DMS 273 (cell line): Measurements from ENCODE around the gene RGS12.
"Not testable (repeated sequence)": the region's sequence is repeated elsewhere in the genome, so short reads cannot be mapped to it uniquely, and the experiment has no call there.

Experiments used
- DNase-seq: peaks from one replicate; lab custom pipeline; 2025; ENCODE audit not compliant: unreplicated experiment; lab: John Stamatoyannopoulos, UW

Gene RGS12

DNA sequence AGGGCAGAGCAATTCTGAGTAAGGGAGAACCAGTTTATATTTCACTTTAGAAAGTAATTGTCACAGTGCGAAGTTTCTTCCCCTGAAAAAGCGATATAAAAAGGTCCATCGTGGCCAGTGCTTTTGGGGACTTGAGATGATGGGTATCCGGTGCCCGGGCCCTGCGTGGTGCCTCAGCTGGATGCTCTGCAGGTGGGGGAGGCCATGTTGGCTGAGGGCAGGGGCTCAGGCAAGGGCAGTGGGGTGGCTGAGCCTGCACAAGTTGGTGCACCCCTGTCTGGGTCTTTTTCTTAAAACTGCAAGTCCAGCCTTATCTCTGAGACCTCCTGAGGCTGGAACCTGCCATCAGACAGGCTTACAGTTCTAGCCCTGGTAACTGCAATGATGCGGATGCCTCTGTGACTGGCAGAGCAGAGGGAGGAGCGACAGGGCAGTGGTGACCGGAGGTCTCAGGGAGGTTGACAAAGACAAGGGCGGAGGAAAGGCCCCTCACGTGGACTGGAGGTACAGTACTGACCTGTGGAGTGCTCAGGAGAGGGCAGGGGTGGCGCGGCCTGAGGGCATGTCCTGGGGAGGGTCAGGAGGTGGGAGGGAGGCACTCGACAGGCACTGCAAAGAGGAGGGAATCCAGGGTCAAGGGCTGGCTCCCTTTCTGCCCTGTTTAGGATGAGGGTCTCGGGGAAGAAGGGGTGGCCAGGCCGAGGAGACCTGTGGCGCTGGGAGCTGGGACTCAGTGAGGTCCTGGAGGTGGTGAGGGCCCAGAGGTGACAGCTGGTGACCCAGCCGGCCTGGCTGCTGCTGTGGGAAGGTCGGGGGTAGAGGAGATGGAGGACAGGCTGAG, 1.8 kb downstream of the RGS12 start:
- DNase-seq, result no peak

DNA sequence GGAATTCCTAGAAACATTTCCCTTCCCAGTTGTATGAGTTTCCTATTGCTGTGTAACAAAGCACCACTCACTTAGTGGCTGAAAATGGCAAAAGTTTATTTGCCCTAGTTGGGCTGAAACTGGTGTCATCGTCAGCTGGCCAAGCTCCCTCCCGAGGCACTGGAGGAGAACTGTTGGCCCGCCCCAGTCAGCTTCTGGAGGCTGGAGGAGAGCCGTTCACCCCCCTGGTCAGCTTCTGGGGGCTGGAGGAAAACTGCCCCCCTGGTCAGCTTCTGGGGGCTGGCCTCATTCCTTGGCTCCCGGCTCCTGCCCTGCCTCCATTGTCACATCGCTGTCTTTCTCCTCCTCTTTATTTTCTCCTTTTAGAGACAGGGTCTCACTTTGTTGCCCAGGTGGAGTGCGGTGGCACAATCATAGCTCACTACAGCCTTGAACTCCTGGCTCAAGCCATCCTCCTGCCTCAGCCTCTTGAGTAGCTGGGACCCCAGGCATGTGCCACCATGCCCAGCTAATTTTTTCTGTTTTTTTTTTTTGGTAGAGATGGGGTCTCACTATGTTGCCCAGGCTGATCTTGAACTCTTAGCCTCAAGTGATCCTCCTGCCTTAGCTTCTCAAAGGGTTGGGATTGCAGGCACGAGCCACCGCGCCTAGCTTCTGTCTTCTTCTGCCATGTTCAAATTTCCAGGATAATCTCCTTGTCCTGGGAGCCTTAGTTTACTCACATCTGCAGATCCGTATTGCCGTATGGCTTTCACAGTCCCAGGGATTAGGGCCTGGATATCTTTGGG, 3.2 kb downstream of the RGS12 start:
- no peak for DNase-seq

DNA sequence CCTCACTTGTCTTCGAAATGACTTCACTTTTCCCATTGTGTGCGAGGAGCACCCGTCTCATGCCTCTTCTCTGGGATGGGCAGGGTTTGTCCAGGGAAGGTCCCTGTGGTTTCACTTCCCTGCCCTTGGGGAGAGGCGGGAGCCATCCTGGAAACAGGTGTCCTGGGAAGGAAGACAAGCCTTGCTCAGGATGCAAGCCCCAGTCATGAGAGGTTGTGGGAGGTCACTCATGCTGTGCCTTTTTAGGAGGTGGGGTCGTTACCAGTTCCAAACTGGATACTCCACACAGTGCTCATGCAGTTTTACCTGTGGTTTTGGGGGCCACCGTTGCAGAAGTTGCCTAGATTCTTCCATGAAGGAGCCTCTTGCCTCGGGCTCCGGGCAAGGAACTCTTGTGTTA, 3.8 kb downstream of the RGS12 start:
- DNase-seq, result no peak

DNA sequence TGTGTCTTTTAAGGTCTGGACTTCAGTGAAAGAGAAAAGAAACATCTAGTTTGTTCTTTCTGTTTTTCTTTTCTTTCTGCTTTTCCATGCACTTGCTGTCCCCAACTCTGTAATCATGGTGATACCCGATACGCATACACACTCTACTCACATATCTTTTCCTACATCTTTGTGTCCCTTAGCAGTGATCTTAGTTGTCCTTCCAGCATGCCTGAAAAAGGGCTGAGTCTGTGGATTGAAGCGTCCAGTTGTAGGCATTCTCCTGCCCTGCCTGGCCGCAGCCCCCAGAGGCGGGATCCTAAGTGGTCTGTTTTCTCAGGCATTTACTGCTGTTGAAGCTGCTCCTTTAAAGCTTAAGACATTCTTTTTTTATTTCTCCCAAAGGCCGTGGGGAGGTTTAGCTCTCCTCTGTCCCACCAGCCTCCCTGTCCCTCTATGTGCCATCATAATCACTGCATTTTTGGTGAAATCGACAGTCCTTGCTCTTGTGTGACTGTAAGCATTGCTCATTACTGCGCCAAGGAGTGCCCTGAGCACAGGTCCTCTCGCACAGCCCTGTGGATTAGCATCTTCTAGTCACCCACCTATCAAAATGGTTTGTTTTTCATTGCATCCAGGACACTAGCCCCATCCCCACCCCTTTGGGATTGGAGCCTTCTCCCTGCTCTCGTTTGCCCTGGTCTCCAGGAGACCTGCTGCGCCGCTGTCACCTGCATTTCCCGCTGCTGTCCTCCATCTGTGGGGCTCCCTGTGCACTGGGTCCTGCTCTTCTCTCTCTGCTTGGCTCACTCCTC, 4.4 kb downstream of the RGS12 start:
- DNase-seq, result no peak

DNA sequence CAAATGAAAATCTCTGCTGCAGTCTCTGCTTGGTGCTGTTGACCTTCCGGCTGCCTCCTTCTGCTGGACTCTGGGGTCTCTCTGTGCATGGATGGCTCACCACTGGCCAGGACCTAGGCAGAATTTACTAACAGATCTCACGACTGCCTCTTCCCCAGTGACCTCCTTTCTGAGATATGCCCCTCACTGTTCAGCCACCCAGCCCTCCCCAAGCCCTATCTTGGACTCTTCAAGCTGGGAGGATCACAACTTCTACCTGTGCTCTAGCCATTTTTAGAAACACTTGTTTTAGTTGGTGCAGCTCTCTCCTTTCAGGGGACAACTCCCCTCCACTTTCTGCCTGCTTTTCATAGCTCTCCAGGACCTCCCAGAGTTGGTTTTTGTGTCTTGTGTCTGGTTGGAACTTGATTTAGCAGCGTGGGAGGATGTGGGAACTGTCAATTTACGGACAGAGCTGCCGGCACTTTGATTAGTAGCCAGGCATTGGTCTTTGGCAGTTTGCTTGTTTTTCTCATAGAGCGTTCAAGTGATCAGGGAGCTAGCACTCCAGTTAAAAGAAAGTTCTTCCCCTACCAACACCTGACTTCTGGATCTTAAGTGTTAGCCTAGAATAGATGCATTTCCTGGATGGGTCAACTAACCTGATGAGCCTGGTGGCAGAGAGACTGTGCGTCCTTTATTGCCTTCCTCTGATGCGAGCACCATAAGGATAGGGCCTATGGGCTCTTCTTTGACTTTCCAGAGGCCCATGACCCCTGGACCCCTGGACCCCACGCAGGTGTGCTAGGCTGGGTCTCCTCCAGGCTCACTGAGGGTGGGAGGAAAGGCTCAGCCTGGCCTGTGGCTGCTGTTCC, 6.5 kb downstream of the RGS12 start:
- no peak for DNase-seq

DNA sequence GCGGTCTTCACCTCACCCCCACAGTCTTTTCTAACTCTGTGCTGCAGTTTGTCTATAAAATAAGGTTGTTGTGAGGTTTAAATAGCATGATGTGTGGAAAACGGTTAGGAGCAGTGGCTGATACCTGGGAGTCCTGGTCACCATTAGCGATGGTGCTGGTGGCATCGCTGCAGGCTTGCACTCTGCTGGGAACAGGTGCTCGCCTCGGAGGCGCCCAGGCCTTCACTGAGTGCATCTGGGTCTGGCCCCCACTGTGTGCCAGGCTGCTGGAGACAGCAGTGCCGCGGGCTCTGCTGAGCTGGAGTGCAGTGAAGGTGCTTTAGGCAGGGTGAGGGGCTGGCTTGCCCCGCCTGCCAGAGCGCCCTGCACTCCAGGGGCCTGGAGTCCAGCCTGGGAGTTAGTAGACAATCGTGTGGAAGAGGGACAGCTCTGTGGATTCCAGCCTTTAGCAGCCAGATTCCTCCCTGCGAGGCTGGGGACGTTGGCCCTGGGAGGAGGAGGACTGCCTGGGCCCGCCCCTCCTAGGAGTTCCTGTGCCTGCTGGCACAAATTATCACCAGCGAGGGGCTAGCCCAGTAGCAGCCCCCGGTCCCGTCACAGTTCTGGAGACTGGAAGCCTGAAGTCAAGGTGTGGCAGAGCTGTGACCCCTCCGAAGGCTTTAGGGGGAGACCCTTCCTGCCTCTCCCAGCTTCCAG, 7.3 kb downstream of the RGS12 start:
- DNase-seq, result no peak

DNA sequence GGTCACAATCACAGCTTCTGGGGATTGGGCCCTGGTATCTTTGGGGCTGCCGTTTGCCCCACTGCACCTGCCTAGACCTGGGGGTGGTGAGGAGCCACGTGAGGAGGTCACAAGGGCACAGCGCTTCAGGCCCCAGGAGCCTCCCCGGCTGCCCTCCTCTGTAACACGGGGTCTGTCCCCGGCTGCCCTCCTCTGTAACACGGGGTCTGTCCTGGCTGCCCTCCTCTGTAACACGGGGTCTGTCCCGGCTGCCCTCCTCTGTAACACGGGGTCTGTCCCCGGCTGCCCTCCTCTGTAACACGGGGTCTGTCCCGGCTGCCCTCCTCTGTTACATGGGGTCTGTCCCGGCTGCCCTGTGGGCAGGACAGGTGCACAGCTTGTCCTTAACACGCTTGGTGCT, 8.1 kb downstream of the RGS12 start:
- DNase-seq, result not testable (repeated sequence)

DNA sequence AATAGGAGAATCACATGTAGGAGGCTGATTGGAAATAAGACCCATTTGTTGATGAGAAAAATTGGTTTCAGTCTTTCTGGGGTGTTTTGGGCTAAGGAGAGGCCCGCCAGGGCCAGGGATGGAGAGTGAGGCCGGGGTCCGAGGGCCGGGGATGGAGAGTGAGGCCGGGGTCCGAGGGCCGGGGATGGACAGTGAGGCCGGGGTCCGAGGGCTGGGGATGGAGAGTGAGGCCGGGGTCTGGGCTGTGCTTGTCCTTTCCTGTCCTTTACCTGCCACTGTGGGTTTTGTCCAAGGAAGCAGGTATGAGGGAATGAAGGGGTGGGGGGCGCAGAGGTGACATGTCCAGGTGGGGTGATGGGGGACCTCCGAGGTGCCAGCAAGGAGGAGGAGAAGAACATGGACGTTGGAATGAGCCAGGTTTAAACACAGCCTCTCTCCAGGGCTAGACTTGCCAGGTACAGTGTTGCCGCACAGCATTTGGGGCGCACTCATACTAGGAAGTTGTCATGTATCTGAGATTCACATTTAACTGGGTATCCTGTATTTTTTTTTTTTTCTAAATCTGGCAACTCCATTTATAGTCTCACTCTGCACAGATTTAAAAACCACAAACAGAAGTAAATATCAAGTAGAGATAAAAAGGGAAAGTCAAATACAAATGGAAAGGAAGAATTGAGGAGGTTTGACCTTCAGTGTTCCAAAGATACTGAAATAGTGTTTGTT, 8.8 kb downstream of the RGS12 start:
- no peak for DNase-seq

DNA sequence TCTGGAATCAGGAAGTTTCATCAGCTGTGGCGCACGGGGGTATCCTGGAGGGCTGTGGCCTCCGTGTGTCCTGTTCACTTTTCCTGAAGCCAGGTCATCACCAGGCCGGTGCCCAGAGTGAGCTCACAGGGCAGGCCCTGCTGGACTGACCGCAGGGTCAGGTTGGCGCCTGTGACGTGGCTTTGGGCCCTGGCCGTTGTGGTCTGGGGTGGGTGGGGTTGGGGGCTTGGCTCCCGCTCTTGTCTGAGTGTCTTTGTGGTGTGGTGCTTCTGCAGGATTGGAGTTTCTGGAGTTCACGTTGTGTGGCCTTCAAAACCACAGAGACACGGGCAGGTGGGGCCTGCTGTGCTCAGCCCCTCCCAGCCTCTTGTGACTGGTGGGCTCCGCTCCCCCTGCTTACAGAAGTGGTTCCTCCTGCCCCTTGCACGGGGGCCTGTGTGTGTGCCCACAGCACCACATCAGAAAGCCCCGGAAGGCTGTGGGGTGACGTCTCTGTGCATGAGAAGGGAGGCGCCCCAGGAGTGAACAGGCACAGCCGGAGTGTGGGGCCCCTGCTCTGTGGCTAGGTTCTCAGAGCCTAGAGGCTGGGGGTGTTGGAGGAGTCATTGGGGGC, 9.5 kb downstream of the RGS12 start:
- DNase-seq, result no peak

DNA sequence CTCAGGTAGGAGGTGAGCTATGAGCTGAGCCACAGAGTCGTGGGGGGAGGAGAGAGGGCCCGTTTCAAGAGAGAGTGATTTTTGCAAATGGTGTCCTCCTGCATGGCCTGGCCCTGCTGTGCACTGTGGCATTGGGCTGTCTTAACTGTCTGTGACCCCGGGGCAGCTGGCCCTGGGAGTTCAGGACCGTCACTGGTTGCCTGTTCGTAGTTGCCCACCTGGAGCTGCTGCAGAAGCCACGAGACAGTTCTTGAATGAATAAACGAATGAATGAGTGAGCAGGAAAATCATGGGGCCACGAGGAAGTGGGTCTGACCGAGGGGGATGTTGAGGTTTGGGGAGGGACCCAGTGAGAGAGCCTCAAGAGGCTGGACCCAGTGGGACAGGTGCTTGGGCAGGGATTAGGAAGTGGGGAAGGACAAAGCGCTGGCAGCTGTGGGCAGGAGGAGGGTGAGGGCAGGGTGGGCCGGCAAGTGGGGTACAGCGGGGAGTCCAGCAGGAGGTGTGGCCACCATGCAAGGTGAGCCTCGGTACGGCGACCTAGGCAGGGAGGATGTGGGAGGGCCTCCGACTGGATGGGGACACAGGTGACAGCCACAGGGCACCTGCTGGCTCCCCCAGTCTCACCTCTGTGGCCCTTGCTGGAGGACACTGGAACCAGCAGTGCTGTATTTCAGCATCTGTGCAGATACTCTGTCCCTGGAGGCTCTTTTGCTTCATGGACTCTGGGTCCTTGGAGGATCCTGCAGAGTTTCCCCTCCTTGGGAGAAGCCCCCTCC, 10.2 kb downstream of the RGS12 start:
- no peak for DNase-seq

DNA sequence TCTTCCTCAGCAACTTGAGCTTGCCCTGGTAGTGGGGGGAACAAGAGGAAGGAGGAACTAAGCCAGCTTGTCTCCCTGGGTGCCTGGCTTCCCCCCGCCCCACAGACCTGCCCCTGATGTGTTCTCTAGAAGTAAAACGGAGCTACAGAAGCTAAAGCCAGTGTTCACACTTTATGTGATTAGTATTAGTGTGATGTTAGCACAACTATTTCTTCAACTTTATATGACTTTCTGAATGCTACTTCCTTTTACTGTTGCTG, 10.7 kb downstream of the RGS12 start:
- DNase-seq, result no peak

DNA sequence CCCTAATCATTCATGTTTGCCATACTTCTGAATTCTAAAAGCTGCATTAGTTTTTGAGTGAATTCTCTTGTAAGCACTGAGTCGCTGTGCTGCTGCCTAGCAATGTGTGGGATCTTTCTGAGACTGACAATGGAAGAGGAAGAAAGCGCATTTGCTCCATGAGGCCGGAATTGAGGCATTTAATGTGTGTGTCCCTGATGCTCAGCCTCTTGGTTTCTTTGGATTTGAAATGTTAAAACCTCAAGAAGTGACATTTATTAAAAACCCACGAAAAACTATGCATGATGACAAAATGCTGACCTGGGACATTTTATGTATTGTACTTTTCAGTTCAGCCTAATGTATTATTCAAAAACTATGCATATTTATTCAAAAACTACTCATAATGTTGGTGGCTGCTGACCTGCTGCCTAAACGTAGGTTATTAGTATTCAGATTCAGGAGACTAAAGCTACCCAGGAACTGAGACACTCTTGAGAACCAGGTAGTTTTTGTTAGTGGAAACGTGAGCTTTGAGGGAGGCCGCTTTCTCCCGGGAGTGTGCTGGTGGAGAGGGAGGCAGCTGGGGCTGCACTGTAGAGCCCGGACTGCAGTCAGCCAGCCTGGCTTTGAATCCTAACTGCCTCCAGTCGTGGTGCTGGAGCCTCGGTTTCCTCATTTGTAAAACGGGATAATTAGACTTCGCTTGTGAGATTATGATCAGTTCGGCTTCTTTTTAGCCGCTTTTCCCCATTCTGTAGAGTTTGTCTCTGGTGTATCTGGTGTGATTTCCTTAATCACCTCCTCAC, 11.3 kb downstream of the RGS12 start:
- no peak for DNase-seq

DNA sequence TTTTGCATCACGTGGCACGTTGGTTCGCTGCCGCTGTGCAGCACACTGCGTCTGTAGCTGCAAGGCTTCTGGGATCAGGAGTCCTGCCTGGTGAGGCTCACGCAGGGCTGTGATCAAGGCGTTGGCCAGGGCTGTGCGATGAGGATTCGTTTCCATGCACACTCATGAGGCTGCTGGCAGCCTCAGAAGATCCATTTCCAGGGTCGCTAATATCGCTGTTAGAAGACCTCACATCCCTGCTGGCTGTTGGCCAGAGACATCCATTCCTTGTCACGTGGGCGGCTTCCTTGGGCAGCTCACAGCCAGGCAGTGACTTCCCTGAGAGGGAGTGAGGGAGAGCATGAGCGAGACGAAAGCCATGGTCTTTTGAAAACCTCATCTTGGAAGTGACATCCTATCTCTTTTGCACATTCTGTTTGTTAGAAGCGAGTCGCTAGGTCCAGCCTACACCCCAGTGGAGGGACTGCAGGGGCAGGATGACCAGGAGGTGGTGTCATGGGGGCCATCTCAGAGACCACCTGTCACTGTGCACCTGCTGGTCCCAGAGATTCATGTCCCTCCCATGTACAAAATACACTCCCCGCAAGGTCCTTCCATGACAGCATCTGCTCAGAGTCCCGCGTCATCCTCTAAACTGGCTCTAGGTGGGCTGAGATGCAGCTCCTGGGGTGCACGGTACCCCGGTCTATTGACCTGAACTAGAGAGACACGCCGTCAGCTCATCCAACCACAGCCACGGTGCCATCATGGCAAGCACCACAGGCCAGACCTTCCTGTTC, 12.2 kb downstream of the RGS12 start:
- peak; percentile 33 for DNase-seq

DNA sequence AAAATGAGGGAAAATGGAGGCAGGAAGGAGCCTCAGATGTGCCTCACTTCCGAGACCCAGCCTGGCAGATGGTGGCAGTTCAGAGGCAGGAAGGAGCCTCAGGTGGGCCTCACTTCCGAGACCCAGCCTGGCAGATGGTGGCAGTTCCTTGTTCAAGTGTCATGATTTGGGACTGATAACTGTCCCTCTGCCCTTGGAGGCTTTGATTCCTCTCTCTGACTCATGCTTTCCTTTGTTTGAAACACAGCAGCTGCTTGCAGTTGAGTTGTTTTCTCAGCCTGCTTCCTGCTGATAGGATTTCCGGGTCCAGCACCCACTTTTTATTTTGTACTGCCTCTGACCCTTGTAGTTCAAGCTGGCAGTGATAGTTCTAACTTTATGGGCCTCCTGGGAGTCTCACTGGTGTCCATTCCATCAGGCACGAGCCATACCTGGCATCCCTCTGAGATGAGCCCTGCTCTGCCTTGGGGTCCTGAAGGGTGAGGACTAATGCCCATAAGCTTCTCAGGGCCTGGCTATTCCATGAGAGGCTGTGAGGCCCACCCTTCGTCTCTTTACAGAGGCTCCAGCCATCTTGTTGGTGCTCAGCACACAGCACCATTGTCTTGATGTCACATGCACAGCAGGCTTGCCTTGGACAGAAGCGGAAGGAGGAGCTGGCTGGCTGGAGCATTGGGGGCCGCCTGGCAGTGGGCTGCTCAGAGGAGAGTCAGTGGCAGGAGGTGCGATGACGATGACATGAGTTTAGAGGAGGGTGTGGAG, 13.0 kb downstream of the RGS12 start:
- no peak for DNase-seq

DNA sequence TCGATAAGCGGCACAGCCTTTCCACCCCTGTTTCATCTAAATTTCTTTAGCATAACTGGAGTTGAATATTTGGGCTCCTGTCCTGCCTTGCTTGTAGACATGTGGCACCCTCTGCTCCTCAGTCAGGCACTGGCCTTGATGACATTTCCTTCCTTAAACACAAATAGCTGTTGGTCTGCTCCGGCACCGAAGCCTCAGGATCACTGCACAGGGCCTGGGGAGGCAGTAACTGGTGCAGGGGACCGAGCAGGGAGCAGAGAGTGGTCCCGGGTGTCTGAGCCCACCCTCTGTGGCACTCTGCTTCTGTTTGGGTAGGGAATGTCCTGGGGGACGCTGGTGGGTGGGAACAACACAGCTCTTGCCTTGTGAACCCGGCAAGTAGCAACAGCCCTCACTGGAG, 13.6 kb downstream of the RGS12 start:
- no peak for DNase-seq

DNA sequence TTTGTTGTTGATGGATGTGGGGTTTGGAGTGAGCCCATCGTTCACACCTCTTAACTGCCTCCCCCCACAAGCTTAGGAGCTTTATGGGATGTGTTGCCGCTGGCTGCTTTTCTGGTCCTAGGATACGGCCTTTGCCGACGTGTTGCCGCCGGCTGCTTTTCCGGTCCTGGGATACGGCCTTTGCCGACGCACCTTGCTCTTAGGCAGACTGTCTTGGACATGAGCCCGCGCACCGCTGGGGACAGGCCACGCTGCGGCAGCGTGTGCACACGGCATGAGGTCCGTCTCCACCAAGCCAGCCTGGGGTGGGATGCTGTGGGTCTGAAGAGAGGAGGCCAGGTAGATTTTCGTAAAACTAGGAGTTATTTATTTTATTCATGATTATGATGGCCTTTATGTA, 14.2 kb downstream of the RGS12 start:
- DNase-seq, result no peak
